ENCODE data around the gene SLF2.

DNA sequence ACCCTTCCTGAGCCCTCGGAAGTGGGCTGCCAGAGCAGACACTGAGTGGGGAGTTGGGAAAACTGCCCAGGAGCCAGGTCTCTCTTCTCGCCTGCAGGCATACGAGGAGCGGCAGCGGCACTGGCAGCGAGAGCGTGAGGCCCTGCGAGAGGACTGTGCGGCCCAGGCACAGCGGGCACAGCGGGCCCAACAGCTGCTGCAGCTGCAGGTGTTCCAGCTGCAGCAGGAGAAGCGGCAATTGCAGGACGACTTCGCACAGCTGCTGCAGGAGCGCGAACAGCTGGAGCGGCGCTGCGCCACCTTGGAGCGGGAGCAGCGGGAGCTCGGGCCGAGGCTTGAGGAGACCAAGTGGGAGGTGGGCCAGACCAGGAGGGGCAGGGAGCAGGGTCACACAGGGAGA, 92.6 kb downstream of the SLF2 start:
- TF ChIP-seq, protein P1, sequence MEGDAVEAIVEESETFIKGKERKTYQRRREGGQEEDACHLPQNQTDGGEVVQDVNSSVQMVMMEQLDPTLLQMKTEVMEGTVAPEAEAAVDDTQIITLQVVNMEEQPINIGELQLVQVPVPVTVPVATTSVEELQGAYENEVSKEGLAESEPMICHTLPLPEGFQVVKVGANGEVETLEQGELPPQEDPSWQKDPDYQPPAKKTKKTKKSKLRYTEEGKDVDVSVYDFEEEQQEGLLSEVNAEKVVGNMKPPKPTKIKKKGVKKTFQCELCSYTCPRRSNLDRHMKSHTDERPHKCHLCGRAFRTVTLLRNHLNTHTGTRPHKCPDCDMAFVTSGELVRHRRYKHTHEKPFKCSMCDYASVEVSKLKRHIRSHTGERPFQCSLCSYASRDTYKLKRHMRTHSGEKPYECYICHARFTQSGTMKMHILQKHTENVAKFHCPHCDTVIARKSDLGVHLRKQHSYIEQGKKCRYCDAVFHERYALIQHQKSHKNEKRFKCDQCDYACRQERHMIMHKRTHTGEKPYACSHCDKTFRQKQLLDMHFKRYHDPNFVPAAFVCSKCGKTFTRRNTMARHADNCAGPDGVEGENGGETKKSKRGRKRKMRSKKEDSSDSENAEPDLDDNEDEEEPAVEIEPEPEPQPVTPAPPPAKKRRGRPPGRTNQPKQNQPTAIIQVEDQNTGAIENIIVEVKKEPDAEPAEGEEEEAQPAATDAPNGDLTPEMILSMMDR (IDR thresholded peaks at IDR 0.05; ENCODE audit: insufficient read depth, low read depth, low read length), result no peak
- no peak for TF ChIP-seq EZH2 (IDR thresholded peaks at IDR 0.05; ENCODE audit: insufficient read depth, low read length)
